Trophoblast cell (in vitro differentiated cells and primary cell): Measurements from ENCODE around the gene DENND6A.
"Not testable (repeated sequence)": the region's sequence is repeated elsewhere in the genome, so short reads cannot be mapped to it uniquely, and the experiment has no call there.

Experiments
- DNase-seq, 2 donors: peaks; one replicate each; pipeline ENCODE4 v3.0.0-alpha.2; 2016
- H2AFZ ChIP-seq: 2 replicates; pipeline ENCODE4 v1.6.1; 2013; ENCODE audit warnings: low read length, moderate library complexity, mild to moderate bottlenecking; ENCODE audit not compliant: insufficient read depth, poor library complexity
- H2AK5ac ChIP-seq: 2 replicates; pipeline ENCODE4 v1.6.1; 2013; ENCODE audit warnings: mild to moderate bottlenecking, low read length
- H2BK120ac ChIP-seq: 2 replicates; pipeline ENCODE4 v1.6.1; 2013; ENCODE audit warnings: low read length, mild to moderate bottlenecking, moderate library complexity; ENCODE audit not compliant: insufficient read depth, poor library complexity
- H2BK12ac ChIP-seq: 2 replicates; pipeline ENCODE4 v1.6.1; 2013; ENCODE audit warnings: mild to moderate bottlenecking, low read length, moderate library complexity
- H2BK5ac ChIP-seq: 2 replicates; pipeline ENCODE4 v1.6.1; 2013; ENCODE audit warnings: low read length, low read depth, moderate library complexity, mild to moderate bottlenecking; ENCODE audit not compliant: poor library complexity
- H3K14ac ChIP-seq: 2 replicates; pipeline ENCODE4 v1.6.1; 2013; ENCODE audit warnings: mild to moderate bottlenecking, low read length
- H3K18ac ChIP-seq: 2 replicates; pipeline ENCODE4 v1.6.1; 2013; ENCODE audit warnings: mild to moderate bottlenecking, low read length
- H3K23ac ChIP-seq: 2 replicates; pipeline ENCODE4 v1.6.1; 2013; ENCODE audit warnings: low read length
- H3K27ac ChIP-seq: 2 replicates; pipeline ENCODE4 v1.5.1; 2013; ENCODE audit warnings: low read depth, mild to moderate bottlenecking, inconsistent platforms, low read length, moderate library complexity
- H3K27me3 ChIP-seq: 2 replicates; pipeline ENCODE4 v1.6.1; 2013; ENCODE audit warnings: inconsistent platforms, mild to moderate bottlenecking, low read length, moderate library complexity; ENCODE audit not compliant: insufficient read depth
- H3K36me3 ChIP-seq, 2 experiments: 1 replicate in 1 of 2; 2 replicates in 1 of 2; pipeline ENCODE4 v1.6.1; 2013; ENCODE audit warnings: low read length in 2 of 2, mild to moderate bottlenecking in 2 of 2, moderate library complexity in 1 of 2; ENCODE audit not compliant: insufficient read depth in 2 of 2, control insufficient read depth in 1 of 2
- H3K4ac ChIP-seq: 2 replicates; pipeline ENCODE4 v1.6.1; 2013; ENCODE audit warnings: low read depth, mild to moderate bottlenecking, low read length, moderate library complexity
- H3K4me1 ChIP-seq, 2 experiments: 1 replicate in 1 of 2; 2 replicates in 1 of 2; pipeline ENCODE4 v1.6.1; 2013; ENCODE audit warnings: low read length in 2 of 2, mild to moderate bottlenecking in 2 of 2, moderate library complexity in 1 of 2; ENCODE audit not compliant: insufficient read depth in 2 of 2, control insufficient read depth in 1 of 2
- H3K4me2 ChIP-seq: 2 replicates; pipeline ENCODE4 v1.6.1; 2013; ENCODE audit warnings: inconsistent platforms, mild to moderate bottlenecking, low read length, moderate library complexity
- H3K4me3 ChIP-seq: 2 replicates; pipeline ENCODE4 v1.5.1; 2013; ENCODE audit warnings: mild to moderate bottlenecking, low read depth, low read length, inconsistent platforms
- H3K79me1 ChIP-seq: one replicate; pipeline ENCODE4 v1.6.1; 2013; ENCODE audit warnings: low read length
- H3K79me2 ChIP-seq: 2 replicates; pipeline ENCODE4 v1.6.1; 2013; ENCODE audit warnings: low read length, mild to moderate bottlenecking; ENCODE audit not compliant: control insufficient read depth, insufficient read depth, poor library complexity
- H3K9ac ChIP-seq: 2 replicates; pipeline ENCODE4 v1.6.1; 2013; ENCODE audit warnings: mild to moderate bottlenecking, low read length
- H3K9me3 ChIP-seq: 2 replicates; pipeline ENCODE4 v1.6.1; 2013; ENCODE audit warnings: low read depth, mild to moderate bottlenecking, control low read depth, inconsistent platforms, low read length; ENCODE audit not compliant: insufficient read depth
- H4K12ac ChIP-seq: 2 replicates; pipeline ENCODE4 v1.6.1; 2013; ENCODE audit warnings: low read depth, mild to moderate bottlenecking, low read length, moderate library complexity
- H4K8ac ChIP-seq: 2 replicates; pipeline ENCODE4 v1.6.1; 2013; ENCODE audit warnings: low read depth, mild to moderate bottlenecking, low read length, moderate library complexity
- H4K91ac ChIP-seq: one replicate; pipeline ENCODE4 v1.6.1; 2013; ENCODE audit warnings: low read depth, mild to moderate bottlenecking, low read length, moderate library complexity
- WGBS: extraction: QIAGEN DNeasy Blood & Tissue Kit; methylation state at CpG from one replicate; pipeline ENCODE4 v1.1.7; 2013; ENCODE audit warnings: missing lambda C conversion rate; ENCODE audit not compliant: insufficient read length, insufficient coverage; ENCODE audit errors: extremely low coverage; 5-methylcytosine and 5-hydroxymethylcytosine counted together

Gene DENND6A

GRCh38 chr3:57706462-57706861 is 13.6 kb upstream of the DENND6A start:
- no peak overlapping the region for H2BK120ac ChIP-seq
- H4K12ac ChIP-seq: no peak overlapping the region
- peak in 1 of 2 donors; percentile 21 for DNase-seq
- H3K4me1 ChIP-seq: no peaks in the 10 kb centered on the region
- H3K4ac ChIP-seq: no peak overlapping the region
- H3K36me3 ChIP-seq: no peaks in the 10 kb centered on the region
- H2AK5ac ChIP-seq: no peak overlapping the region
- no peak overlapping the region for H2BK5ac ChIP-seq
- H3K27ac ChIP-seq: no peak overlapping the region
- H3K4me2 ChIP-seq: no peak overlapping the region
- H3K9ac ChIP-seq: no peak overlapping the region
- no peak overlapping the region for H3K18ac ChIP-seq
- H4K91ac ChIP-seq: no peak overlapping the region
- no peak overlapping the region for H2AFZ ChIP-seq
- WGBS: no CpG with 5 or more reads among the region's 3 CpGs
- H3K4me3 ChIP-seq: no peak overlapping the region
- H3K9me3 ChIP-seq: no peaks in the 10 kb centered on the region
- H4K8ac ChIP-seq: no peak overlapping the region
- no peaks in the 10 kb centered on the region for H3K27me3 ChIP-seq
- no peaks in the 10 kb centered on the region for H3K79me2 ChIP-seq
- H3K79me1 ChIP-seq: no peaks in the 10 kb centered on the region
- H2BK12ac ChIP-seq: no peak overlapping the region
- no peak overlapping the region for H3K14ac ChIP-seq
- H3K23ac ChIP-seq: no peak overlapping the region

- not testable (repeated sequence) for H2BK5ac ChIP-seq, H3K27ac ChIP-seq, H3K4ac ChIP-seq, H3K79me1 ChIP-seq, H3K79me2 ChIP-seq, H2AK5ac ChIP-seq, H4K91ac ChIP-seq, H4K8ac ChIP-seq, H3K9ac ChIP-seq, H3K9me3 ChIP-seq, H3K27me3 ChIP-seq, H3K4me2 ChIP-seq, H3K4me3 ChIP-seq, H2BK12ac ChIP-seq, H2AFZ ChIP-seq, H2BK120ac ChIP-seq, H3K14ac ChIP-seq, H3K36me3 ChIP-seq, H4K12ac ChIP-seq, H3K23ac ChIP-seq, H3K18ac ChIP-seq, H3K4me1 ChIP-seq
- WGBS: no CpG with 5 or more reads among the region's 3 CpGs
- peak; percentile 50 to 67 for DNase-seq
Observed at GRCh38 chr3:57705351-57705750, 12.5 kb upstream of the DENND6A start.

- WGBS: 100% methylated on average over 1 of the region's 6 CpGs
Observed at GRCh38 chr3:57701781-57702180, 8.9 kb upstream of the DENND6A start.

GRCh38 chr3:57700737-57701136 is 7.9 kb upstream of the DENND6A start:
- no peak overlapping the region for H3K4me2 ChIP-seq
- no CpG with 5 or more reads among the region's 9 CpGs for WGBS

More at GRCh38 chr3:57701781-57702180, 8.9 kb upstream of the DENND6A start:
- no peak overlapping the region for H4K12ac ChIP-seq
- H4K91ac ChIP-seq: no peak overlapping the region
- no peaks in the 10 kb centered on the region for H3K27me3 ChIP-seq
- DNase-seq: peak; percentile 17 to 91
- H3K79me2 ChIP-seq: no peaks in the 10 kb centered on the region
- no peak overlapping the region for H3K9ac ChIP-seq
- no peak overlapping the region for H2BK12ac ChIP-seq
- H3K36me3 ChIP-seq: no peaks in the 10 kb centered on the region
- no peaks in the 10 kb centered on the region for H3K9me3 ChIP-seq
- H2BK120ac ChIP-seq: no peak overlapping the region
- H3K4me3 ChIP-seq: no peak overlapping the region
- no peak overlapping the region for H2BK5ac ChIP-seq
- no peak overlapping the region for H4K8ac ChIP-seq
- no peaks in the 10 kb centered on the region for H3K79me1 ChIP-seq
- H3K18ac ChIP-seq: no peak overlapping the region
- no peak overlapping the region for H3K4me2 ChIP-seq
- H3K14ac ChIP-seq: no peak overlapping the region
- no peak overlapping the region for H3K23ac ChIP-seq
- no peak overlapping the region for H2AK5ac ChIP-seq
- no peak overlapping the region for H3K4ac ChIP-seq
- no peak overlapping the region for H3K27ac ChIP-seq
- no peaks in the 10 kb centered on the region for H3K4me1 ChIP-seq
- no peak overlapping the region for H2AFZ ChIP-seq

More at GRCh38 chr3:57700737-57701136, 7.9 kb upstream of the DENND6A start:
- Histone ChIP-seq H3K4me1 (no peaks in the 10 kb centered on the region), H2BK120ac (no peak overlapping the region), H3K79me1 (no peaks in the 10 kb centered on the region), H2BK5ac (no peak overlapping the region), H3K18ac (no peak overlapping the region), H3K27ac (no peak overlapping the region), H3K4me3 (no peak overlapping the region), H3K27me3 (no peaks in the 10 kb centered on the region), H3K79me2 (no peaks in the 10 kb centered on the region), H2AFZ (no peak overlapping the region), H2AK5ac (no peak overlapping the region), H4K12ac (no peak overlapping the region), H4K8ac (no peak overlapping the region), H3K14ac (no peak overlapping the region), H4K91ac (no peak overlapping the region), H3K4ac (no peak overlapping the region), H3K9ac (no peak overlapping the region), H2BK12ac (no peak overlapping the region), H3K36me3 (no peaks in the 10 kb centered on the region), H3K9me3 (no peaks in the 10 kb centered on the region), H3K23ac (no peak overlapping the region)
- DNase-seq: no peak
